HEK293 (cell line): Measurements from ENCODE around the gene PLEKHA5.

Experiments
- CTCF ChIA-PET: fragments of 350-600 bp; formaldehyde crosslinking; extraction: SDS; loops from one replicate; lab custom pipeline; 2021; ENCODE audit warnings: antibody characterized with exemption; lab: Yijun Ruan, JAX
- POLR2A ChIA-PET: fragments of 300-600 bp; formaldehyde crosslinking; extraction: SDS; loops from one replicate; lab custom pipeline; 2020; ENCODE audit warnings: antibody characterized with exemption, inconsistent platforms; lab: Yijun Ruan, JAX
- H3K27ac ChIP-seq: fragments of 200-500 bp; sonication (Bioruptor generic); 2 replicates; pipeline ENCODE4 v1.5.1; 2014; ENCODE audit warnings: low read depth, low read length, control low read depth, inconsistent platforms; ENCODE audit errors: extremely low read depth
- H3K36me3 ChIP-seq, 2 experiments: fragments of 200-500 bp in 1 of 2; sonication (Bioruptor generic) in 1 of 2; 1 replicate in 1 of 2; 2 replicates in 1 of 2; pipeline ENCODE4 v1.5.1; 2014 to 2017; ENCODE audit warnings: inconsistent platforms in 2 of 2, low read length in 2 of 2; ENCODE audit not compliant: control insufficient read depth in 2 of 2, insufficient read depth in 1 of 2
- H3K4me1 ChIP-seq: fragments of 200-500 bp; sonication (Bioruptor generic); 2 replicates; pipeline ENCODE4 v1.5.1; 2014; ENCODE audit warnings: mild to moderate bottlenecking, low read length, inconsistent platforms; ENCODE audit not compliant: control insufficient read depth, insufficient read depth
- H3K4me3 ChIP-seq: 2 replicates; pipeline ENCODE4 v1.5.1; 2011; ENCODE audit warnings: low read depth, mild to moderate bottlenecking, control low read depth, low read length, moderate library complexity
- H3K9me3 ChIP-seq: fragments of 200-500 bp; sonication (Bioruptor generic); 2 replicates; pipeline ENCODE4 v1.5.1; 2014; ENCODE audit warnings: low read depth, low read length, inconsistent platforms; ENCODE audit not compliant: control insufficient read depth, insufficient read depth
- GLIS2 ChIP-seq: fragments of 450-650 bp; formaldehyde crosslinking; IDR thresholded peaks from 2 replicates; pipeline ENCODE4 v1.5.1; 2016; ENCODE audit warnings: missing biosample characterization, missing genetic modification characterization
- HOXD13 ChIP-seq: sonication (generic); formaldehyde crosslinking; IDR thresholded peaks from 2 replicates; pipeline ENCODE4 v1.8.0; 2022; ENCODE audit warnings: missing genetic modification reagents, borderline replicate concordance
- IKZF3 ChIP-seq: fragments of 450-650 bp; IDR thresholded peaks from 2 replicates; pipeline ENCODE4 v1.5.0; 2018; ENCODE audit warnings: missing biosample characterization, mild to moderate bottlenecking, missing genetic modification characterization, moderate library complexity
- MZF1 ChIP-seq: fragments of 450-650 bp; formaldehyde crosslinking; IDR thresholded peaks from 2 replicates; pipeline ENCODE4 v1.5.1; 2017; ENCODE audit warnings: missing biosample characterization, missing genetic modification characterization, borderline replicate concordance
- REPIN1 ChIP-seq: fragments of 450-650 bp; formaldehyde crosslinking; IDR thresholded peaks from 2 replicates; pipeline ENCODE4 v1.5.1; 2017; ENCODE audit warnings: missing biosample characterization, missing genetic modification characterization, low read depth
- REST ChIP-seq: fragments of 450-650 bp; formaldehyde crosslinking; IDR thresholded peaks from 2 replicates; pipeline ENCODE4 v1.5.1; 2016; ENCODE audit warnings: missing biosample characterization, missing genetic modification characterization
- ZBTB26 ChIP-seq: fragments of 450-650 bp; formaldehyde crosslinking; optimal IDR thresholded peaks from 2 replicates; pipeline ENCODE3; 2016; ENCODE audit warnings: missing biosample characterization, mild to moderate bottlenecking, missing genetic modification characterization
- ZFP3 ChIP-seq: fragments of 450-650 bp; formaldehyde crosslinking; IDR thresholded peaks from 2 replicates; pipeline ENCODE4 v1.5.1; 2016; ENCODE audit warnings: low read depth, missing biosample characterization, missing genetic modification characterization
- ZNF112 ChIP-seq: fragments of 450-650 bp; formaldehyde crosslinking; IDR thresholded peaks from 2 replicates; pipeline ENCODE4 v1.5.0; 2017; ENCODE audit warnings: missing biosample characterization, missing genetic modification characterization
- ZNF114 ChIP-seq: fragments of 450-650 bp; formaldehyde crosslinking; IDR thresholded peaks from 2 replicates; pipeline ENCODE4 v1.5.0; 2017; ENCODE audit warnings: missing biosample characterization, missing genetic modification characterization
- ZNF140 ChIP-seq: fragments of 450-650 bp; formaldehyde crosslinking; IDR thresholded peaks from 2 replicates; pipeline ENCODE4 v1.5.1; 2016; ENCODE audit warnings: missing biosample characterization, missing genetic modification characterization
- ZNF155 ChIP-seq: fragments of 450-650 bp; formaldehyde crosslinking; IDR thresholded peaks from 2 replicates; pipeline ENCODE4 v1.5.1; 2016; ENCODE audit warnings: missing biosample characterization, missing genetic modification characterization
- ZNF19 ChIP-seq: fragments of 450-650 bp; formaldehyde crosslinking; IDR thresholded peaks from 2 replicates; pipeline ENCODE4; 2016; ENCODE audit warnings: missing biosample characterization, missing genetic modification characterization, low read depth
- ZNF211 ChIP-seq: fragments of 450-650 bp; formaldehyde crosslinking; IDR thresholded peaks from 2 replicates; pipeline ENCODE4 v1.5.1; 2016; ENCODE audit warnings: low read depth, missing biosample characterization, missing genetic modification characterization
- ZNF223 ChIP-seq: fragments of 450-650 bp; formaldehyde crosslinking; IDR thresholded peaks from 2 replicates; pipeline ENCODE4 v1.5.1; 2016; ENCODE audit warnings: missing biosample characterization, missing genetic modification characterization
- ZNF24 ChIP-seq: fragments of 450-650 bp; formaldehyde crosslinking; IDR thresholded peaks from 2 replicates; pipeline ENCODE4 v1.5.1; 2016; ENCODE audit warnings: missing biosample characterization, missing genetic modification characterization
- ZNF510 ChIP-seq: fragments of 450-650 bp; formaldehyde crosslinking; IDR thresholded peaks from 2 replicates; pipeline ENCODE4 v1.5.1; 2018; ENCODE audit warnings: mild to moderate bottlenecking, missing genetic modification characterization, missing biosample characterization; ENCODE audit not compliant: insufficient replicate concordance
- ZNF610 ChIP-seq: fragments of 450-650 bp; formaldehyde crosslinking; IDR thresholded peaks from 2 replicates; pipeline ENCODE4 v1.5.1; 2016; ENCODE audit warnings: missing biosample characterization, missing genetic modification characterization, borderline replicate concordance
- ZSCAN16 ChIP-seq: fragments of 450-650 bp; formaldehyde crosslinking; IDR thresholded peaks from 2 replicates; pipeline ENCODE4 v1.5.1; 2016; ENCODE audit warnings: missing biosample characterization, missing genetic modification characterization
- ZSCAN30 ChIP-seq: fragments of 450-650 bp; IDR thresholded peaks from 2 replicates; pipeline ENCODE4 v1.5.1; 2018; ENCODE audit warnings: missing biosample characterization, mild to moderate bottlenecking, missing genetic modification characterization, moderate library complexity
- TF ChIP-seq, protein P1 (sequence below): fragments of 450-650 bp; formaldehyde crosslinking; conservative IDR thresholded peaks from 2 replicates; pipeline ENCODE4 v1.5.1; 2016; ENCODE audit warnings: low read depth, missing biosample characterization, missing genetic modification characterization
- TF ChIP-seq, protein P2 (sequence below): fragments of 450-650 bp; formaldehyde crosslinking; IDR thresholded peaks from 2 replicates; pipeline ENCODE4 v1.5.1; 2016; ENCODE audit warnings: missing biosample characterization, missing genetic modification characterization

Gene PLEKHA5

DNA sequence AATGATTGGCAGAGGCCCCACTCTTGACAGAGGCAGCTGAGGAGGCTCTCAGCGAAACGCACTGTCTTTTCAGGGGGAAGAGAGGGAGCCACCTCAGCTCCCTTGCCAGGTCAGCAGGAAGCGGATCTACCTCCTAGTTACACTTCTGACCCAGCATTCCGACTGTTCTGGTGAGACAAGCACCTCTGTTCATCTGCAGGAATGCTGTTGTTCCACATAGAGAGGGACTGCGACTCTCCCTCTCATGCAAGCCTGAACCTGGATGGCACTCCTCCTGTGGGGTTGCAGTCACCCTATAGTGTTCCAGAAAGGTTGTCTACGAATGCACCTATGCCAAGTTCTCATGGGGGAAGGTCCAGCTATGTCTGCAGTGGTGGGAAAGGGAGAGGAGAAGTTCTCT is 272.7 kb downstream of the PLEKHA5 start:
- no peaks in the 10 kb centered on the region for H3K4me1 ChIP-seq
- ChIA-PET POLR2A (no interaction called here), CTCF (no interaction called here)
- H3K36me3 ChIP-seq = no peaks in the 10 kb centered on the region
- no peaks in the 10 kb centered on the region for H3K9me3 ChIP-seq
- TF ChIP-seq ZNF140 (tag by site-specific recombination) (no peak), ZNF510 (no peak), ZNF211 (no peak), ZNF19 (tag by site-specific recombination) (no peak), ZBTB26 (tag by site-specific recombination) (no peak), ZNF24 (no peak)
- no peak overlapping the region for H3K27ac ChIP-seq
- no peak overlapping the region for H3K4me3 ChIP-seq

GRCh38 chr12:19402743-19403431 is 273.4 kb downstream of the PLEKHA5 start:
- TF ChIP-seq, protein P1, sequence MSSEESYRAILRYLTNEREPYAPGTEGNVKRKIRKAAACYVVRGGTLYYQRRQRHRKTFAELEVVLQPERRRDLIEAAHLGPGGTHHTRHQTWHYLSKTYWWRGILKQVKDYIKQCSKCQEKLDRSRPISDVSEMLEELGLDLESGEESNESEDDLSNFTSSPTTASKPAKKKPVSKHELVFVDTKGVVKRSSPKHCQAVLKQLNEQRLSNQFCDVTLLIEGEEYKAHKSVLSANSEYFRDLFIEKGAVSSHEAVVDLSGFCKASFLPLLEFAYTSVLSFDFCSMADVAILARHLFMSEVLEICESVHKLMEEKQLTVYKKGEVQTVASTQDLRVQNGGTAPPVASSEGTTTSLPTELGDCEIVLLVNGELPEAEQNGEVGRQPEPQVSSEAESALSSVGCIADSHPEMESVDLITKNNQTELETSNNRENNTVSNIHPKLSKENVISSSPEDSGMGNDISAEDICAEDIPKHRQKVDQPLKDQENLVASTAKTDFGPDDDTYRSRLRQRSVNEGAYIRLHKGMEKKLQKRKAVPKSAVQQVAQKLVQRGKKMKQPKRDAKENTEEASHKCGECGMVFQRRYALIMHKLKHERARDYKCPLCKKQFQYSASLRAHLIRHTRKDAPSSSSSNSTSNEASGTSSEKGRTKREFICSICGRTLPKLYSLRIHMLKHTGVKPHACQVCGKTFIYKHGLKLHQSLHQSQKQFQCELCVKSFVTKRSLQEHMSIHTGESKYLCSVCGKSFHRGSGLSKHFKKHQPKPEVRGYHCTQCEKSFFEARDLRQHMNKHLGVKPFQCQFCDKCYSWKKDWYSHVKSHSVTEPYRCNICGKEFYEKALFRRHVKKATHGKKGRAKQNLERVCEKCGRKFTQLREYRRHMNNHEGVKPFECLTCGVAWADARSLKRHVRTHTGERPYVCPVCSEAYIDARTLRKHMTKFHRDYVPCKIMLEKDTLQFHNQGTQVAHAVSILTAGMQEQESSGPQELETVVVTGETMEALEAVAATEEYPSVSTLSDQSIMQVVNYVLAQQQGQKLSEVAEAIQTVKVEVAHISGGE (tag by site-specific recombination) = peak; percentile 37; the same call in 1 of the 2 replicates
- TF ChIP-seq REST (tag by site-specific recombination) (no peak), ZNF223 (tag by site-specific recombination) (peak; percentile 83)
- TF ChIP-seq, all 188 proteins: peak for 2
- Histone ChIP-seq H3K4me3 (no peak overlapping the region), H3K36me3 (no peaks in the 10 kb centered on the region), H3K9me3 (no peaks in the 10 kb centered on the region), H3K4me1 (no peaks in the 10 kb centered on the region), H3K27ac (no peak overlapping the region)
- ChIA-PET CTCF (no interaction called here), POLR2A (no interaction called here)

DNA sequence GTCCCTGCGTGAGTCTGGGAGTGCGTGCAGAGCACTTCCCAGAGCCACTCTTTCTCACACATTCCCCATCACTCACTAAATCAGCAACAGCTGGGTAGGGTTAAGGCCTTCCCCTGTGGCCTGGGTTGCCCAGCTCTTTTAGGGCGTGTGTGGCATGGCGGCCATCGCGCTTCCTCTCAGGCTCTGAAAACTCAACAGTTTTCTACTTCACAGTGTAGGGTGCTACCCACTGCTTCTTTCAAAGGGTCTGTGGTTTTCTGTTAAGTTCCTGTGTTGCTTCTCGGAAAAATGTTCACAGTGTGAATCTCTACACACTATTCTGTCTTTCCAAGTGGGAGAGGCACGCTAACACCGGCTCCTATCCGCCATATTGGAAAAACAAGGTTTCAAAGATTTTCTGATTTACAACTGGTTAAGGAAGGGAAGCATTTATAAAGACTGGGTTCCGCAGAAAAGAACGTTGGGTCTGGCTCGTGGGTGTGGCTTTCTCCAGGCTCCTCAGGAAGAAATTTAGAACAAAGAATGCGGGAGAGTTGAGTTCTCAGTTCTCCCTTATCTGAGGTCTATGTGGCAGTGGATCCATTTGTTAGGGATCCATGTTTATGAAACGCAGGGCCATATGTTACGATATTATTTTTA is 274.8 kb downstream of the PLEKHA5 start:
- no peaks in the 10 kb centered on the region for H3K36me3 ChIP-seq
- H3K4me3 ChIP-seq = no peak overlapping the region
- POLR2A ChIA-PET = no interaction called here
- H3K27ac ChIP-seq = no peak overlapping the region
- no peaks in the 10 kb centered on the region for H3K4me1 ChIP-seq
- H3K9me3 ChIP-seq = no peaks in the 10 kb centered on the region
- CTCF ChIA-PET = interaction anchor here (0.7 kb wide), 1 partner anchor 543 kb away, joined by 3 read pairs; no protein-coding TSS in a partner anchor
- TF ChIP-seq GLIS2 = no peak
- TF ChIP-seq HOXD13 (CRISPR knock-in tag) = no peak
- TF ChIP-seq ZNF155 (tag by site-specific recombination) = no peak
- TF ChIP-seq ZNF112 (tag by site-specific recombination) = no peak
- no peak for TF ChIP-seq ZSCAN30 (tag by site-specific recombination)
- TF ChIP-seq ZNF114 (tag by site-specific recombination) = no peak
- TF ChIP-seq REPIN1 (tag by site-specific recombination) = no peak
- TF ChIP-seq, protein P2, sequence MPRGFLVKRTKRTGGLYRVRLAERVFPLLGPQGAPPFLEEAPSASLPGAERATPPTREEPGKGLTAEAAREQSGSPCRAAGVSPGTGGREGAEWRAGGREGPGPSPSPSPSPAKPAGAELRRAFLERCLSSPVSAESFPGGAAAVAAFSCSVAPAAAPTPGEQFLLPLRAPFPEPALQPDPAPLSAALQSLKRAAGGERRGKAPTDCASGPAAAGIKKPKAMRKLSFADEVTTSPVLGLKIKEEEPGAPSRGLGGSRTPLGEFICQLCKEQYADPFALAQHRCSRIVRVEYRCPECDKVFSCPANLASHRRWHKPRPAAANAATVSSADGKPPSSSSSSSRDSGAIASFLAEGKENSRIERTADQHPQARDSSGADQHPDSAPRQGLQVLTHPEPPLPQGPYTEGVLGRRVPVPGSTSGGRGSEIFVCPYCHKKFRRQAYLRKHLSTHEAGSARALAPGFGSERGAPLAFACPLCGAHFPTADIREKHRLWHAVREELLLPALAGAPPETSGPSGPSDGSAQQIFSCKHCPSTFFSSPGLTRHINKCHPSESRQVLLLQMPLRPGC = no peak
- no peak for TF ChIP-seq ZNF610 (tag by site-specific recombination)
- no peak for TF ChIP-seq IKZF3 (tag by site-specific recombination)
- no peak for TF ChIP-seq ZSCAN16 (tag by site-specific recombination)
- no peak for TF ChIP-seq MZF1
- TF ChIP-seq ZFP3 (tag by site-specific recombination) = no peak
